Upper lobe of left lung (tissue), 6 donors: Measurements from ENCODE around the gene TSPAN16. TPM values are rescaled to one million over a fixed set of nuclear protein-coding genes. Genes with fewer than 3 reads are reported as not detected.
"Not testable (repeated sequence)": the region's sequence is repeated elsewhere in the genome, so short reads cannot be mapped to it uniquely, and the experiment has no call there.

Experiments used
- ATAC-seq, 2 donors: fragments of 200-7000 bp; cut with Tn5 transposase; one replicate each; pipeline ENCODE4 v1.9.1; 2022; ENCODE audit warnings: mild to moderate bottlenecking in 2 of 2, moderate library complexity in 2 of 2; ENCODE audit not compliant: low FRiP score in 2 of 2
- DNase-seq, 2 donors: peaks; one replicate each; pipeline ENCODE4 v3.0.0-alpha.2; 2019 to 2020
- H3K27ac ChIP-seq, 4 donors: fragments of 200-600 bp; sonication (generic); one replicate each; pipeline ENCODE4 v1.5.1; 2016 to 2019
- H3K27me3 ChIP-seq, 4 donors: fragments of 200-600 bp; sonication (generic); one replicate each; pipeline ENCODE4 v1.5.1; 2017 to 2019
- H3K36me3 ChIP-seq, 4 donors: fragments of 200-600 bp; sonication (generic); one replicate each; pipeline ENCODE4 v1.5.1; 2016 to 2019
- H3K4me1 ChIP-seq, 4 donors: fragments of 200-600 bp; sonication (generic); one replicate each; pipeline ENCODE4 v1.5.1; 2018 to 2019
- H3K4me3 ChIP-seq, 4 donors: fragments of 200-600 bp; sonication (generic); one replicate each; pipeline ENCODE4 v1.5.1; 2017 to 2019; ENCODE audit warnings: mild to moderate bottlenecking in 2 of 4, moderate library complexity in 1 of 4
- H3K9me3 ChIP-seq, 4 donors: fragments of 200-600 bp; sonication (generic); one replicate each; pipeline ENCODE4 v1.5.1; 2018 to 2019
- CTCF ChIP-seq, 6 experiments: fragments of 450-650 bp in 4 of 6; fragments of 200-600 bp in 2 of 6; sonication (generic) in 2 of 6; IDR thresholded peaks; one replicate each; pipeline ENCODE4 v1.5.1; 2016 to 2019; ENCODE audit warnings: antibody characterized with exemption in 6 of 6
- EP300 ChIP-seq, 4 donors: sonication (generic); formaldehyde crosslinking; IDR thresholded peaks; one replicate each; pipeline ENCODE4 v1.5.1; 2017; ENCODE audit warnings: antibody characterized with exemption in 4 of 4, control low read depth in 2 of 4
- POLR2A ChIP-seq, 4 donors: fragments of 450-650 bp; IDR thresholded peaks; one replicate each; pipeline ENCODE4 v1.5.1; 2016 to 2017; ENCODE audit warnings: antibody characterized with exemption in 4 of 4, mild to moderate bottlenecking in 2 of 4
- POLR2AphosphoS5 ChIP-seq, 2 donors: sonication (generic); formaldehyde crosslinking; IDR thresholded peaks; one replicate each; pipeline ENCODE4 v1.5.1; 2017; ENCODE audit warnings: antibody characterized with exemption in 2 of 2
- WGBS, 2 donors: methylation state at CpG; one replicate each; pipeline ENCODE4 v1.1.5; 2017 to 2018; 5-methylcytosine and 5-hydroxymethylcytosine counted together
- total RNA-seq, 6 donors: library from RNA; depleted of rRNA in 4 of 6; stranded (reverse); fragments of >200 nt in 4 of 6; gene quantifications; one replicate each; pipeline versions ENCODE4 v1.1.0 to v1.2.1, GENCODE V29; 2016 to 2021
- donor health status: DM: no; HTN: no; CAD: no; lungs with moderate emphysema.
- donor health status: DM: no; HTN: yes; CAD: no; lungs with severe emphysema.

The TSPAN16 gene
- total RNA-seq, 6 donors from 2014 or later, result not detected

GRCh38 chr19:11342429-11342828 lies 46.5 kb downstream of the TSPAN16 start:
- TF ChIP-seq POLR2AphosphoS5 (IDR thresholded peaks at IDR 0.05) (no peak), CTCF (IDR thresholded peaks at IDR 0.05) (no peak), POLR2A (IDR thresholded peaks at IDR 0.05) (no peak), EP300 (IDR thresholded peaks at IDR 0.05) (no peak)
- peaks cover 0 to 4% (median 2%) of the 10 kb centered on the region in 4 donors for H3K36me3 ChIP-seq
- H3K9me3 ChIP-seq, result no peaks in the 10 kb centered on the region
- DNase-seq (no peak), ATAC-seq (no peak)
- H3K4me1 ChIP-seq, result peaks cover 42 to 59% (median 45%) of the 10 kb centered on the region in 4 donors
- 94 to 95% methylated on average over 3 of the region's 3 CpGs for WGBS, 2 donors
- no peaks in the 10 kb centered on the region for H3K27me3 ChIP-seq
- H3K4me3 ChIP-seq, result no peak overlapping the region
- no peak overlapping the region for H3K27ac ChIP-seq

- DNase-seq (no peak), ATAC-seq (no peak)
- Histone ChIP-seq H3K9me3 (peaks cover 0 to 5% (median 1%) of the 10 kb centered on the region in 4 donors), H3K4me1 (peaks cover 23 to 36% (median 27%) of the 10 kb centered on the region in 4 donors), H3K36me3 (peaks cover 0 to 4% (median 2%) of the 10 kb centered on the region in 4 donors), H3K27me3 (no peaks in the 10 kb centered on the region), H3K4me3 (peak overlapping the region in 3 of 4 donors; percentile 67 to 83 (median 82)), H3K27ac (peak overlapping the region; percentile 80 to 91 (median 90))
- no peak for TF ChIP-seq EP300 (IDR thresholded peaks at IDR 0.05)
- TF ChIP-seq POLR2A (IDR thresholded peaks at IDR 0.05), result no peak
- no peak for TF ChIP-seq POLR2AphosphoS5 (IDR thresholded peaks at IDR 0.05)
- no peak for TF ChIP-seq CTCF (IDR thresholded peaks at IDR 0.05)
- WGBS, 2 donors, result 46 to 58% methylated on average over 13 to 15 of the region's 15 CpGs
Observed at GRCh38 chr19:11345122-11345803, 49.3 kb downstream of the TSPAN16 start.

GRCh38 chr19:11346104-11346940 lies 50.4 kb downstream of the TSPAN16 start, which contains the start of the genes CCDC159 and TMEM205:
CCDC159 (plus strand) TSS chr19:11346519; CDS start chr19:11346607, 88 bp downstream.
TMEM205 (minus strand) TSS chr19:11346268; CDS start chr19:11345619, 649 bp downstream.
- H3K4me3 ChIP-seq, result peak within 1 kb of the TSS; percentile 67 to 83 (median 76)
- peak; percentile 87 to 98 for DNase-seq
- H3K27ac ChIP-seq, result peak within 1 kb of the TSS; percentile 80 to 91 (median 90)
- H3K27me3 ChIP-seq, result no peaks in the 10 kb centered on the region
- peaks cover 0 to 5% (median 1%) of the 10 kb centered on the region in 4 donors for H3K9me3 ChIP-seq
- 0 to 1% methylated on average over 6 to 47 of the region's 50 CpGs for WGBS, 2 donors
- TF ChIP-seq POLR2AphosphoS5 (IDR thresholded peaks at IDR 0.05) (peak in 1 of 2 donors; percentile 92), EP300 (IDR thresholded peaks at IDR 0.05) (peak in 1 of 4 donors; percentile 83), CTCF (IDR thresholded peaks at IDR 0.05) (peak in 2 of 6 experiments; percentile 6 to 7), POLR2A (IDR thresholded peaks at IDR 0.05) (peak in 3 of 4 donors; percentile 46 to 84 (median 65))
- peaks cover 23 to 33% (median 27%) of the 10 kb centered on the region in 4 donors for H3K4me1 ChIP-seq
- H3K36me3 ChIP-seq, result peaks cover 0 to 4% (median 2%) of the 10 kb centered on the region in 4 donors
- ATAC-seq, result peak; percentile 97

GRCh38 chr19:11347546-11348039 lies 51.6 kb downstream of the TSPAN16 start:
- peak overlapping the region in 1 of 4 donors; percentile 90 for H3K27ac ChIP-seq
- H3K36me3 ChIP-seq, result peaks cover 0 to 4% (median 2%) of the 10 kb centered on the region in 4 donors
- 74 to 75% methylated on average over 7 of the region's 7 CpGs for WGBS, 2 donors
- H3K4me3 ChIP-seq, result no peak overlapping the region
- H3K9me3 ChIP-seq, result peaks cover 0 to 5% (median 1%) of the 10 kb centered on the region in 4 donors
- no peak for ATAC-seq
- H3K27me3 ChIP-seq, result no peaks in the 10 kb centered on the region
- DNase-seq, result no peak
- no peak for TF ChIP-seq POLR2A (IDR thresholded peaks at IDR 0.05)
- H3K4me1 ChIP-seq, result peaks cover 23 to 33% (median 27%) of the 10 kb centered on the region in 4 donors

- no peaks in the 10 kb centered on the region for H3K27me3 ChIP-seq
- H3K9me3 ChIP-seq, result peaks cover 0 to 5% (median 1%) of the 10 kb centered on the region in 4 donors
- no peaks in the 10 kb centered on the region for H3K36me3 ChIP-seq
- no peak overlapping the region for H3K27ac ChIP-seq
- DNase-seq (no peak), ATAC-seq (no peak)
- TF ChIP-seq CTCF (IDR thresholded peaks at IDR 0.05) (no peak), EP300 (IDR thresholded peaks at IDR 0.05) (no peak), POLR2AphosphoS5 (IDR thresholded peaks at IDR 0.05) (no peak), POLR2A (IDR thresholded peaks at IDR 0.05) (no peak)
- H3K4me3 ChIP-seq, result no peak overlapping the region
- H3K4me1 ChIP-seq, result peaks cover 20 to 27% (median 22%) of the 10 kb centered on the region in 4 donors
- 88 to 96% methylated on average over 4 of the region's 4 CpGs for WGBS, 2 donors
Observed at GRCh38 chr19:11349171-11349570, 53.2 kb downstream of the TSPAN16 start.

GRCh38 chr19:11354102-11354501 lies 58.1 kb downstream of the TSPAN16 start:
- not testable (repeated sequence) for DNase-seq, H3K27ac ChIP-seq, H3K36me3 ChIP-seq, ATAC-seq, H3K4me3 ChIP-seq, H3K27me3 ChIP-seq, H3K9me3 ChIP-seq
- 92 to 98% methylated on average over 4 of the region's 4 CpGs for WGBS, 2 donors
- peaks cover 6 to 26% (median 13%) of the 10 kb centered on the region in 4 donors for H3K4me1 ChIP-seq
